ENCODE measurements around the gene MACROD1. TPM values are rescaled to one million over a fixed set of nuclear protein-coding genes. Genes with fewer than 3 reads are reported as not detected.

Gene MACROD1
- total and polyA plus RNA-seq, 2 experiments from 2014 or later: 21.2 to 403 TPM

DNA sequence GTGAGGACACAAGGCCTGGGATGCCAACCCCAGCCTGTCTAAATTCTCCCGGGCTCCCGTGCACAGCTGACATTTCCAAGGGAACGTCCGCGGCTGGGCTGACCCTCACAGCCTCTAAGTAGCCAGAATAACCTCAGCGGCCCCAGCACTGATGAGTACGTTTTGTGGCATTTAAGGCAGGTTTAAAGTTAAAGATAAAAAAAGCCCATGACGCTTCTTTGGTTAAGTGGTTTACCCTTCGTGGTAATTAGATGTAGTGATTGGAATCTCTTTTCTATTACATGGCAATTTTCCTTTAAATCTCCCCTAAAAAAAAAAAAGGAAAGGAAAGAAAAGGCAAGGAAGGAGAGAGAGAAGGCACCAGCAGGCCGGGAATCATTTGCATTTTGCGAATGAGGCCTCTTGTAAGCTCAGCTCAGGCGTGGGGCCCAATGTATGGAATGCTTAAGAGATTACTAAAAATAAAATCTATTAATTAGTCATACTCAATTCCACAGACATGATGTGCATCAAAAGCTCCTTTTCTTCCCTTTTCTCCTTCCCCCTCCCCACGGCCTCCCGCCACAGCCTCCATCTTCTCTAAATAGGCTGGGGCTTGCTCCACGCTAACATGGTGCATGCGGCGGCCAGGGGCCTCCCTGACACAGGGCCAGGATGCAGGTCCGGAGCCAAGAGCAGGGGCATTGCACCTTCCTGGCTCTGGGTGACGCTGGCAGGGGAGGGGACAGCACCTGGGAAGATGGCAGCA is 44.1 kb downstream of the MACROD1 start:
- no peaks in the 10 kb centered on the region for H3K27me3 ChIP-seq (replicated peaks; ENCODE audit: insufficient read depth)
- TF ChIP-seq EZH2 (IDR thresholded peaks at IDR 0.05; ENCODE audit: insufficient read depth, poor library complexity, severe bottlenecking) (no peak), EZH2phosphoT487 (IDR thresholded peaks at IDR 0.05; ENCODE audit: insufficient read depth, low read depth) (no peak)
- H3K79me2 ChIP-seq (ENCODE audit: insufficient read depth): no peaks in the 10 kb centered on the region
- DNase-seq: peak; percentile 61
- in situ Hi-C loops (cut with MboI): no loop called here
- no peak overlapping the region for H3K4me2 ChIP-seq (ENCODE audit: unreplicated experiment)
- H3K4me1 ChIP-seq (ENCODE audit: insufficient read depth): peaks cover 11% of the 10 kb centered on the region
- H3K9ac ChIP-seq: no peak overlapping the region
- 74 to 80% methylated on average over 19 of the region's 19 CpGs for WGBS, 2 experiments (ENCODE audit: low coverage in 1 of 2, low lambda C conversion rate in 2 of 2, missing lambda C conversion rate in 2 of 2)
- no peaks in the 10 kb centered on the region for H3K9me2 ChIP-seq (ENCODE audit: insufficient read depth)
- no peaks in the 10 kb centered on the region for H4K20me1 ChIP-seq (ENCODE audit: insufficient read depth)
- no peaks in the 10 kb centered on the region for H3K36me3 ChIP-seq (ENCODE audit: low read depth)
- H3F3A ChIP-seq (ENCODE audit: insufficient read depth): no peaks in the 10 kb centered on the region
- H3K27ac ChIP-seq: no peak overlapping the region
- no peak overlapping the region for H3K4me3 ChIP-seq
- no peaks in the 10 kb centered on the region for H3K9me3 ChIP-seq (ENCODE audit: low read depth)
- no peak overlapping the region for H2AFZ ChIP-seq

DNA sequence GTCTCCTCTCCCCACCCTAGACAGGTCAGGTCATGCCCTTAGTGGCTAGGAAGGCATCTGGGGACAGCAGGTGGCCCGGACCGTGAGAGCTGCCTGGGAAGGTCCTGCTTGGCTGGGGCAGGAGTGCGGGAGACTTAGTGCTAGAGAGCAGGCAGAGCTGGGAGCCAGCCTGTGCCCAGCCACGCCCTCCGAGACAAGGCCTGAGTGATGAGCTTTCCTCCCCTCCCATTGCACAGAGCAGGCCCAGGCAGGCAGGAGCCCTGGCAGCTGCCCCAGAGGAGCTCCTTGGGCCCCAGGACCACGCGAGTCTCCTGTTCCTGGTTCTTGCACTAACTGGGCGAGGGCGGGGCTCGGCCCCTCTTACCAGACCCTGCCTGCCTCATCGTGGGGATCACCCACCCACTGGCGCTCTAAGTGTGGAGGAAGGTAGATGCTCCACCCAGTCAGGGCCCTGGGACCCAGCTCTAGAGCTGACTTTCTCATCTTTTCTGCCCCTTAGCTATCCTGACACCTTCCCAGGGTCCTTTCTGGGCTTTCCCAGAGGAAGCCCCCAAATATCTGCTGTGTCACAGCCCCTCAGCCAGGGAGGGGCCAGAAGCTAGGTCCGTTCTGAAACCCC is 44.9 kb downstream of the MACROD1 start:
- Histone ChIP-seq H3K4me3 (no peak overlapping the region), H3K27me3 (replicated peaks; ENCODE audit: insufficient read depth) (no peaks in the 10 kb centered on the region), H3K27ac (no peak overlapping the region), H3K36me3 (ENCODE audit: low read depth) (no peaks in the 10 kb centered on the region), H4K20me1 (ENCODE audit: insufficient read depth) (no peaks in the 10 kb centered on the region), H3K4me1 (ENCODE audit: insufficient read depth) (peaks cover 11% of the 10 kb centered on the region), H3K9me2 (ENCODE audit: insufficient read depth) (no peaks in the 10 kb centered on the region), H3K79me2 (ENCODE audit: insufficient read depth) (no peaks in the 10 kb centered on the region), H3K4me2 (ENCODE audit: unreplicated experiment) (no peak overlapping the region), H2AFZ (no peak overlapping the region), H3K9ac (no peak overlapping the region), H3F3A (ENCODE audit: insufficient read depth) (no peaks in the 10 kb centered on the region), H3K9me3 (ENCODE audit: low read depth) (no peaks in the 10 kb centered on the region)
- WGBS, 2 experiments (ENCODE audit: low coverage in 1 of 2, low lambda C conversion rate in 2 of 2, missing lambda C conversion rate in 2 of 2): 82 to 86% methylated on average over 13 of the region's 13 CpGs
- in situ Hi-C loops (cut with MboI): no loop called here
- TF ChIP-seq EZH2phosphoT487 (IDR thresholded peaks at IDR 0.05; ENCODE audit: insufficient read depth, low read depth): no peak
- TF ChIP-seq EZH2 (IDR thresholded peaks at IDR 0.05; ENCODE audit: insufficient read depth, poor library complexity, severe bottlenecking): no peak
- DNase-seq: peak; percentile 31

DNA sequence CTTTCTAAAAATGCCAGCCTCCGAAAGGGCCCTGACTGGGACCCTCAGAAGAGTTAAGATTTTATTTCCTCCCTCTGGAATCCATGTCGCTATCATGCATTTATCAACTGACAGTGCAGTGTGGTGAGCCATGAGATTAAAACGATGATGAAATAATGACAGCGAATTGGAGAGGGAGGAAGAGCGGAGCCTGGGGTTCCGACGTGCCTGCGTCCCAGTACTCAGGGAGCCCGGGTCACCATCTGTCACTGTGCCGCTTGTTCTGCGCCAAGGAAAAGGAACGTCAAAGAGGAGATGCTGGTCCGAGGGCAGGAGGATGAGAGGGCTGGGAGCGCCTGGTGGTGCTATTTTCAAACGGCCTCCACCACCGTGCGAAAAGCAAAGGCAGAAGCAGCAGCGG is 46.2 kb downstream of the MACROD1 start:
- no peak for DNase-seq
- Histone ChIP-seq H3K27me3 (replicated peaks; ENCODE audit: insufficient read depth) (no peaks in the 10 kb centered on the region), H2AFZ (no peak overlapping the region), H3K36me3 (ENCODE audit: low read depth) (no peaks in the 10 kb centered on the region), H3K9ac (no peak overlapping the region), H3K4me3 (no peak overlapping the region), H3K9me3 (ENCODE audit: low read depth) (no peaks in the 10 kb centered on the region), H3K4me1 (ENCODE audit: insufficient read depth) (peaks cover 11% of the 10 kb centered on the region), H3K79me2 (ENCODE audit: insufficient read depth) (no peaks in the 10 kb centered on the region), H4K20me1 (ENCODE audit: insufficient read depth) (no peaks in the 10 kb centered on the region), H3K4me2 (ENCODE audit: unreplicated experiment) (no peak overlapping the region), H3K9me2 (ENCODE audit: insufficient read depth) (no peaks in the 10 kb centered on the region), H3F3A (ENCODE audit: insufficient read depth) (no peaks in the 10 kb centered on the region), H3K27ac (no peak overlapping the region)
- TF ChIP-seq EZH2 (IDR thresholded peaks at IDR 0.05; ENCODE audit: insufficient read depth, poor library complexity, severe bottlenecking): no peak
- TF ChIP-seq EZH2phosphoT487 (IDR thresholded peaks at IDR 0.05; ENCODE audit: insufficient read depth, low read depth): no peak
- in situ Hi-C loops (cut with MboI): no loop called here
- WGBS, 2 experiments (ENCODE audit: low coverage in 1 of 2, low lambda C conversion rate in 2 of 2, missing lambda C conversion rate in 2 of 2): 92 to 94% methylated on average over 18 of the region's 18 CpGs

DNA sequence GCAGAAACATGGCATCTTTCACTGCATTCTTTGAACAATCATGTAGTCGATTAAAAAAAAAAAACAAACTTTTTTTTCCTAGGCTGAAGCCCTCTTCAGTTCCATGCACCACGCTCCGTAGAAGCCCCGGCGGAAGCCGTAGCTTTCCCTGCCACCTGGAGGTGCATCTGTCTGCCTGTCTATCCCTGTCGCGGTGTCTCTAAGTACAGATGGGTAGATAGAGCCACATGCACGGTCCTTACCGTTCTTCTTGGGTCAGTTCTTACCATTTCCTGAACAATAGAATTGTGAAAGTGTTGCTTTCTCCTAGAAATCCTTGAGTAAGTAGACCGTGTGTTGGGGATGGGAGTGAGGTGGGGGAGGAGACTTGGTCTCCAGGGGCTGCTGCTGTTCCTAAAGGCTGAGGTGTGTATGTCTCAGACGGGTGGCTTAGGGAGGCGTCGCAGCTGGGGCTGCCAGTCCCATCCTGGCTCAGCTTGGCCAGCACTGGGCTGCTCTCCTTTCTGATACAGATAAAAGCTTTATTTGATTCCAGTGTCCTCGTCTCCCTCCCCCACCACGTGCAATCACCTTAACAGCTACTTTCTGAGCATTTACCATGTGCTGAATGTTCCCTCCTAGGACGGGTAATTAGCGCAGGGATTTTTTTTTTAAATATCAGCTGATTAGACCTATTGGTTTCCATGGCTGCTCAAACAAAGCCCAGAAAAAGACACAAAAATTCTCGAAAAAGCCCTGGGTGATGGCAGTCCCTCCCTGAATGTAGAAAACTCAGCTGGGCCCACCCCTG is 46.8 kb downstream of the MACROD1 start:
- in situ Hi-C loops (cut with MboI): no loop called here
- H3K9ac ChIP-seq: no peak overlapping the region
- no peak overlapping the region for H2AFZ ChIP-seq
- DNase-seq: no peak
- H3K9me3 ChIP-seq (ENCODE audit: low read depth): no peaks in the 10 kb centered on the region
- WGBS, 2 experiments (ENCODE audit: low coverage in 1 of 2, low lambda C conversion rate in 2 of 2, missing lambda C conversion rate in 2 of 2): 86% methylated on average over 19 of the region's 19 CpGs
- H3K27me3 ChIP-seq (replicated peaks; ENCODE audit: insufficient read depth): no peaks in the 10 kb centered on the region
- no peak overlapping the region for H3K4me3 ChIP-seq
- no peaks in the 10 kb centered on the region for H3K79me2 ChIP-seq (ENCODE audit: insufficient read depth)
- H4K20me1 ChIP-seq (ENCODE audit: insufficient read depth): no peaks in the 10 kb centered on the region
- H3K4me2 ChIP-seq (ENCODE audit: unreplicated experiment): no peak overlapping the region
- H3K27ac ChIP-seq: no peak overlapping the region
- TF ChIP-seq EZH2phosphoT487 (IDR thresholded peaks at IDR 0.05; ENCODE audit: insufficient read depth, low read depth) (no peak), EZH2 (IDR thresholded peaks at IDR 0.05; ENCODE audit: insufficient read depth, poor library complexity, severe bottlenecking) (no peak)
- no peaks in the 10 kb centered on the region for H3F3A ChIP-seq (ENCODE audit: insufficient read depth)
- H3K36me3 ChIP-seq (ENCODE audit: low read depth): no peaks in the 10 kb centered on the region
- no peaks in the 10 kb centered on the region for H3K9me2 ChIP-seq (ENCODE audit: insufficient read depth)
- H3K4me1 ChIP-seq (ENCODE audit: insufficient read depth): peaks cover 11% of the 10 kb centered on the region

All from GM23248 (cell line).